Spinal cord (tissue), 10 donors: ENCODE data around the gene NLRC5. TPM values are rescaled to one million over a fixed set of nuclear protein-coding genes. Genes with fewer than 3 reads are reported as not detected.

ENCODE experiments used
- DNase-seq, 6 donors: peaks; one replicate each; pipeline versions ENCODE4 v3.0.0 to v3.0.0-alpha.2; 2013 to 2015; ENCODE audit warnings: low spot score in 6 of 6, low read depth in 4 of 6
- H3K27ac ChIP-seq: one replicate; pipeline ENCODE4 v1.5.1; 2013; ENCODE audit warnings: low read depth, low read length, control low read depth
- H3K27me3 ChIP-seq: one replicate; pipeline ENCODE4 v1.6.1; 2013; ENCODE audit warnings: low read length; ENCODE audit not compliant: control insufficient read depth, insufficient read depth
- H3K36me3 ChIP-seq: one replicate; pipeline ENCODE4 v1.6.1; 2013; ENCODE audit warnings: low read length; ENCODE audit not compliant: control insufficient read depth, insufficient read depth
- H3K4me1 ChIP-seq: one replicate; pipeline ENCODE4 v1.6.1; 2013; ENCODE audit warnings: low read length; ENCODE audit not compliant: control insufficient read depth, insufficient read depth
- H3K4me3 ChIP-seq: one replicate; pipeline ENCODE4 v1.5.1; 2013; ENCODE audit warnings: low read depth, low read length, control low read depth
- H3K9me3 ChIP-seq: one replicate; pipeline ENCODE4 v1.6.1; 2013; ENCODE audit warnings: low read length; ENCODE audit not compliant: control insufficient read depth, insufficient read depth
- WGBS: methylation state at CpG from one replicate; pipeline ENCODE4 v1.1.5; 2013; ENCODE audit warnings: missing lambda C conversion rate; ENCODE audit not compliant: insufficient coverage; 5-methylcytosine and 5-hydroxymethylcytosine counted together
- polyA plus RNA-seq, 2 donors: library from polyadenylated mRNA; unstranded; fragments of 120-200 nt; gene quantifications; one replicate each; pipeline ENCODE4 v1.2.1, GENCODE V29; 2013; ENCODE audit not compliant: insufficient read length in 2 of 2
- total RNA-seq, 2 donors: library from RNA; depleted of rRNA in 1 of 2; stranded (reverse); fragments of 120-200 nt in 1 of 2; fragments of >200 nt in 1 of 2; gene quantifications; one replicate each; pipeline versions ENCODE4 v1.2.3 to v1.2.4, GENCODE V29; 2013 to 2014
- donor health status: healthy.

Gene NLRC5
- total and polyA plus RNA-seq, 4 donors: 2.5 to 5.7 (median 4.8) TPM

- no peaks in the 10 kb centered on the region for H3K9me3 ChIP-seq
- WGBS: 80% methylated on average over 5 of the region's 11 CpGs
- no peak overlapping the region for H3K4me3 ChIP-seq
- peaks cover 86% of the 10 kb centered on the region for H3K36me3 ChIP-seq
- no peak for DNase-seq
- no peak overlapping the region for H3K27ac ChIP-seq
- peaks cover 18% of the 10 kb centered on the region for H3K4me1 ChIP-seq
- no peaks in the 10 kb centered on the region for H3K27me3 ChIP-seq
Observed at GRCh38 chr16:57123974-57124674, 134.8 kb downstream of the NLRC5 start.

DNA sequence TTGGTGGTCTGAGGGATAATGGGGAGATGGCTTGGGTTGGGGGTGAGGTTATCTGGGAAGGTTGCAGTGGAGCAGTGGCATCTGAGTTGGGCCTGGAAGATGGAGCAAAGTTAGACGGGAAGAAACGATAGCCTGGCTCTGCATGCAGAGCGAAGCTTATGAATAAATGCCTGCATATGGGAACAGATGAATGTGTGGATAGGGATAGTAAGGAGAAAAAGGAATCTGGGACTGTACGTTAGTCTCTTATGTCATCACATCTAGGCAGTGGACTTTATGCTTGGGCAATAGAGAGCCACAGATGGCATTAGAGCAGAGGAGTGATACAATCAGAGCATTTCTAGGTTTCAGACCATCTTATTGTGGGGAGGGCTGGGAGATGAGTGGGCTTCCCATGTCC lies 136.0 kb downstream of the NLRC5 start:
- Histone ChIP-seq H3K27me3 (no peaks in the 10 kb centered on the region), H3K4me3 (no peak overlapping the region), H3K9me3 (no peaks in the 10 kb centered on the region), H3K27ac (no peak overlapping the region), H3K36me3 (peaks cover 83% of the 10 kb centered on the region), H3K4me1 (peaks cover 28% of the 10 kb centered on the region)
- WGBS: 97% methylated on average over 4 of the region's 4 CpGs
- no peak for DNase-seq

DNA sequence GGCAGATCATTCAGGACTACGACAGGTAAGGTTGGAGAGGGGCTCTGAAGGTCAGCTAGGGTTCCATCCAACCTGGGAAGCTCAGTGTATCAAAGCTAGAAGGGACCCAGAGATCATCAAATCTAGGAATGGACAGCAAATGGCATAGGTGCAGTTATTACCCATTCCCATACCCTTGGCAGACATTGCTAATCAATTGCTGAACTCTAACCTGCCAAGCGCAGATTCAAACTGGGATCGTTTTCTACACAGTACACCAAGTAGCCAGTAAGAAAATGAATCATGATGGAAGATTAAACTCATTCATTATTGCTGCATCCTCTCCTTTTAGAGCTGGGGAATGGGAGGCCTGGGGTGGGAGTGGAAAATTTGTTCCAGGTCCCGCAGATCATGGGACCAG lies 136.6 kb downstream of the NLRC5 start:
- H3K36me3 ChIP-seq: peaks cover 82% of the 10 kb centered on the region
- no peaks in the 10 kb centered on the region for H3K9me3 ChIP-seq
- H3K4me1 ChIP-seq: peaks cover 34% of the 10 kb centered on the region
- no peak for DNase-seq
- no peak overlapping the region for H3K4me3 ChIP-seq
- no peak overlapping the region for H3K27ac ChIP-seq
- H3K27me3 ChIP-seq: no peaks in the 10 kb centered on the region
- 90% methylated on average over 2 of the region's 4 CpGs for WGBS

DNA sequence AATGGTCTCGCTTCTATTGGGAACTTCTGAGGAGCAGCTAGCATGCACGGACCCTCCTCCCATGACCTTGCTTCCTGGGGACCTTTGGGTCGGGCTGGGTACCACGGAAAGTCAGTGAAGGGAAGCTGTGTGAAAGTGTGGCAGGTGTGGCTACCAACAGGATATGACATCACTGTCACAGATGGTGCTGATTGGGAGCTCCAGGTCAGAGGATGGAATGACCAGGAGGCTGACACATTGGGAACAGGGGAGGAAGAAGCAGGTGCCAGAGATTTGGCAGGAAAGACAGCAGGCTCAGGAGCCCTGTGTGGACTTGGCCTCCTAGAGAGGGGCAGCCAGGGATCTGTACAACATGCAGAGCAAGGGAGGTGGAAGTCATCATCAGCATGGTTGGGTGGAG lies 137.1 kb downstream of the NLRC5 start:
- WGBS: 85% methylated on average over 4 of the region's 4 CpGs
- Histone ChIP-seq H3K36me3 (peaks cover 82% of the 10 kb centered on the region), H3K9me3 (no peaks in the 10 kb centered on the region), H3K4me3 (no peak overlapping the region), H3K4me1 (peaks cover 39% of the 10 kb centered on the region), H3K27ac (no peak overlapping the region), H3K27me3 (no peaks in the 10 kb centered on the region)
- DNase-seq: no peak

DNA sequence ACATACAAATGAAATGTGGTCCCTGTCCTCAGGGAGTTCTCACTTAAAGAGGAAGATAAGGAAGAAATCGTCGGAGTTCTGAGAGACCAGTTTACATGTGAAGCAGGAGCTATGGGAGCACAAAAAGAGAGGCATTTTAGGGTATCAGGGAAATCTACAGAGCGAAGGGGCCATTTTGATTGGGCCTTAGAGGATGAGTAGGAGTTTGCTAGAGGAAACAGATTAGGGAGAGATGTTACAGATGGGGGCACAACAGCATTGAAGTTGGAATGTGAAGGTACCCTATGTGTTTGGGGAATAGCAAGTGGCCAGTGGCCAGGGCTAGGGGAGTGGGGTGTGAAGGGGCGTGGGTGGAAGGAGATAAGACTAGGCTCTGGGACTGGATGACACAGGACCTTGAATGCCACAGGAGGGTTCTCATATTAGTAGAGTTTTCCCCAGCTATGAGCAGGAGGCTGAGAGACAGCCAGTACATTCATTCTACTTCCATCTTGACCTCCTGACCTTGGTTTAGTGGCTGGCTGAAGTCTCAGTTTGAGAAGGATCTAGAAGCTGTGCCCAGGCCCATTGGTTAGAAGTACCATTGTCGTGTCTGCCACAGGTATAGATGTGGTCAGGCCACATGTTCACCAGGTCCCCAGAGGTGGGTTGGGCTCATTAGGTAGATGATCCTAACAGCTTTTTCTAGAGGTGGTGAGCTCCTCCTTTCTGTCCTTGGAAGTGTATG lies 137.8 kb downstream of the NLRC5 start:
- Histone ChIP-seq H3K9me3 (no peaks in the 10 kb centered on the region), H3K27me3 (no peaks in the 10 kb centered on the region), H3K4me1 (peaks cover 47% of the 10 kb centered on the region), H3K36me3 (peaks cover 79% of the 10 kb centered on the region), H3K27ac (no peak overlapping the region), H3K4me3 (no peak overlapping the region)
- no peak for DNase-seq
- 90% methylated on average over 4 of the region's 5 CpGs for WGBS

DNA sequence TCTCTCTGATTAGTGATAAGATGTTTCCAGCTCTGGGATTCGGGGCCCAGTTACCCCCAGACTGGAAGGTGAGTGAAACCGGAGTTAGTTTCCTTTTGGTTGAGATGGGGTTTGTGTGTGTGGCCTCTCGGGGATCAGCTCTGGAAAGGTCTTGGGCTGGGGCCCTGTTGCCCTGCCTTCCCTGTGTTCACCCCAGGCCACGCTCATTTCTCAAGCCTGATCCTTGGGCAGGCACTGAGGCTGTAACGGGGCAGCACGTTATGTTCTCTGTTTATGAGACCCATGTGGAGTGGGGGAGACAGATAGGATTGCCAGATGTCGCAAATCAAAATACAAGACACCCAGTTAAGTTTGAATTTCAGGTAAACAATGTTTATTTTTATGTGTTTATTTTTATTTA lies 138.5 kb downstream of the NLRC5 start:
- Histone ChIP-seq H3K27me3 (no peaks in the 10 kb centered on the region), H3K4me1 (peaks cover 53% of the 10 kb centered on the region), H3K36me3 (peaks cover 78% of the 10 kb centered on the region), H3K9me3 (no peaks in the 10 kb centered on the region), H3K4me3 (no peak overlapping the region), H3K27ac (no peak overlapping the region)
- 95% methylated on average over 2 of the region's 7 CpGs for WGBS
- DNase-seq: no peak

- Histone ChIP-seq H3K4me3 (no peak overlapping the region), H3K4me1 (peaks cover 59% of the 10 kb centered on the region), H3K9me3 (no peaks in the 10 kb centered on the region), H3K27me3 (no peaks in the 10 kb centered on the region), H3K36me3 (peaks cover 74% of the 10 kb centered on the region), H3K27ac (no peak overlapping the region)
- no peak for DNase-seq
- 87% methylated on average over 10 of the region's 11 CpGs for WGBS
Observed at GRCh38 chr16:57128771-57129389, 139.5 kb downstream of the NLRC5 start.

- Histone ChIP-seq H3K4me1 (peaks cover 59% of the 10 kb centered on the region), H3K27ac (peak overlapping the region; percentile 96), H3K4me3 (no peak overlapping the region), H3K36me3 (peaks cover 75% of the 10 kb centered on the region), H3K9me3 (no peaks in the 10 kb centered on the region), H3K27me3 (no peaks in the 10 kb centered on the region)
- 78% methylated on average over 6 of the region's 6 CpGs for WGBS
- no peak for DNase-seq
Observed at GRCh38 chr16:57130950-57131321, 141.6 kb downstream of the NLRC5 start.

DNA sequence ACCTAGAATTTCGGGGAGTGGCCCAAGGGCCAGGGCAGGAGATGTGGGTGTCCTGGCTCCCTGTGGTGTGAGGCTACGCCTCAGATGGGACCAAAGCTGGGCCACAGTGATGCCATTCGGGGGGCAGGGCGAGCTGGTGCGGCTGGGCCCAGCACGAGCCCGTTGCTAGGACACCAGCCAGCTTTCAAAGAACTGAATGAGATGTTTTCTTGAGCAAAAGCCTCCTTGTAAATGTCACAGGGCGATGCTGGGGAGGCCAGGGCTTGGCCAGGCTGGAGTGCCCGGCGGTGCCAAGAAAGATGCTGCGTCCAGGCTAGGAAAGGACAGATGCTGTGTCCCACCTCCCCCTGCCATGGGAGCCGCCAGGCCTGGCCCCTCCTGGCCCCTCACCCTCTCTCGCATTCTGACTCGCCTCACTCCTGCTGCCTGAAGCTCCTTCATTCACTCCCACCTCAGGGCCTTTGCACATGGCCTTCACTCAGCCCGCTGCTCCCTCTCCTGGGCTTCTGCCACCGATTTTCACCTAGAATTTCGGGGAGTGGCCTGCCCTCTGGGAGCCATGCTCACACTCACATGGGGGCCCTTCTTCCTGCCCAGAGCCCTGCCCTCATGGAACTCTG lies 142.1 kb downstream of the NLRC5 start:
- 13% methylated on average over 14 of the region's 17 CpGs for WGBS
- H3K4me1 ChIP-seq: peaks cover 59% of the 10 kb centered on the region
- peak overlapping the region; percentile 96 for H3K27ac ChIP-seq
- no peak overlapping the region for H3K4me3 ChIP-seq
- no peaks in the 10 kb centered on the region for H3K9me3 ChIP-seq
- DNase-seq: peak in 4 of 6 donors; percentile 72 to 93 (median 85)
- H3K27me3 ChIP-seq: no peaks in the 10 kb centered on the region
- peaks cover 76% of the 10 kb centered on the region for H3K36me3 ChIP-seq
